Spleen (tissue), 7 donors: ENCODE results near the gene CDR2L.

Experiments
- POLR2A ChIP-seq, 3 donors: fragments of 450-650 bp; IDR thresholded peaks; one replicate each; pipeline ENCODE4 v1.5.1; 2017; ENCODE audit warnings: antibody characterized with exemption in 3 of 3, mild to moderate bottlenecking in 1 of 3
- TF ChIP-seq, protein P1 (sequence below), 11 experiments: fragments of 200-600 bp in 7 of 11; fragments of 450-650 bp in 4 of 11; sonication (generic) in 4 of 11; IDR thresholded peaks in 8 of 11; conservative IDR thresholded peaks in 3 of 11; 1 replicate in 7 of 11; 2 replicates in 4 of 11; pipeline versions ENCODE4 v1.4.0 to v1.8.0; 2016 to 2021; ENCODE audit warnings: antibody characterized with exemption in 11 of 11, inconsistent platforms in 4 of 11, mild to moderate bottlenecking in 1 of 11
- donor health status: DM: no; HTN: no; CAD: no; lungs with moderate emphysema.
- donor health status: DM: no; HTN: no; CAD: no.
- donor health status: DM: no; HTN: no; CAD: no.

DNA sequence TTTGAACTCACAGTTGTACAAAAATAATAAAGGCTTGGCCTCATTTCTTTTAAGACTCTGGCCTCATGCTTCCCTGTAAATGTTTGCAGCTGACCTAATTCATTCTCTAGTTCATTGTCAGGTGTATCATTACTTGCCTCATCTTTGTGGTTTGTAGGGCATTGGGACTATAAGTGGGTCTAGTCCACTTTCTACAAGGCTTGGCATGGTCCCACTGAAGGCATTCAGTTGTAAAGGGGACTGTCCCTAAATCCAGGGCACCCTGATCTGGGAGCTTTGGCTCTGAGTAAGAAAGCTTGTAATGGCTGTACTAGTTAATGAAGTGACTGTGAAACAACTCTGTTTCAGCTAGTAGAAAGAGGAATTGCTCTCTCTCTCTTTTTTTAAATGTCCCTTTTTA lies 62.3 kb downstream of the CDR2L start:
- no peak for TF ChIP-seq POLR2A (IDR thresholded peaks at IDR 0.05)
- TF ChIP-seq, protein P1, sequence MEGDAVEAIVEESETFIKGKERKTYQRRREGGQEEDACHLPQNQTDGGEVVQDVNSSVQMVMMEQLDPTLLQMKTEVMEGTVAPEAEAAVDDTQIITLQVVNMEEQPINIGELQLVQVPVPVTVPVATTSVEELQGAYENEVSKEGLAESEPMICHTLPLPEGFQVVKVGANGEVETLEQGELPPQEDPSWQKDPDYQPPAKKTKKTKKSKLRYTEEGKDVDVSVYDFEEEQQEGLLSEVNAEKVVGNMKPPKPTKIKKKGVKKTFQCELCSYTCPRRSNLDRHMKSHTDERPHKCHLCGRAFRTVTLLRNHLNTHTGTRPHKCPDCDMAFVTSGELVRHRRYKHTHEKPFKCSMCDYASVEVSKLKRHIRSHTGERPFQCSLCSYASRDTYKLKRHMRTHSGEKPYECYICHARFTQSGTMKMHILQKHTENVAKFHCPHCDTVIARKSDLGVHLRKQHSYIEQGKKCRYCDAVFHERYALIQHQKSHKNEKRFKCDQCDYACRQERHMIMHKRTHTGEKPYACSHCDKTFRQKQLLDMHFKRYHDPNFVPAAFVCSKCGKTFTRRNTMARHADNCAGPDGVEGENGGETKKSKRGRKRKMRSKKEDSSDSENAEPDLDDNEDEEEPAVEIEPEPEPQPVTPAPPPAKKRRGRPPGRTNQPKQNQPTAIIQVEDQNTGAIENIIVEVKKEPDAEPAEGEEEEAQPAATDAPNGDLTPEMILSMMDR (IDR thresholded peaks at IDR 0.05 in 8 of 11, conservative IDR thresholded peaks at IDR 0.05 in 3 of 11), result no peak
